Neural cell (in vitro differentiated cells): Measurements from ENCODE around the gene TRMT11.

Source experiments
- EZH2 ChIP-seq: fragments of 200-600, 300-800 bp; shearing (Covaris generic), sonication (generic); IDR thresholded peaks from 2 replicates; pipeline ENCODE4 v1.6.1; 2014; ENCODE audit warnings: antibody characterized with exemption, low read length, borderline replicate concordance, mild to moderate bottlenecking; ENCODE audit not compliant: insufficient read depth, poor library complexity, severe bottlenecking
- TF ChIP-seq, protein P1 (sequence below): IDR thresholded peaks from 2 replicates; pipeline ENCODE4 v1.6.1; 2012; ENCODE audit warnings: borderline replicate concordance
- TF ChIP-seq, protein P2 (sequence below): fragments of 450-650 bp; IDR thresholded peaks from 2 replicates; pipeline ENCODE4 v1.5.1; 2014; ENCODE audit warnings: antibody characterized with exemption, mild to moderate bottlenecking, moderate library complexity; ENCODE audit not compliant: poor library complexity, severe bottlenecking

DNA sequence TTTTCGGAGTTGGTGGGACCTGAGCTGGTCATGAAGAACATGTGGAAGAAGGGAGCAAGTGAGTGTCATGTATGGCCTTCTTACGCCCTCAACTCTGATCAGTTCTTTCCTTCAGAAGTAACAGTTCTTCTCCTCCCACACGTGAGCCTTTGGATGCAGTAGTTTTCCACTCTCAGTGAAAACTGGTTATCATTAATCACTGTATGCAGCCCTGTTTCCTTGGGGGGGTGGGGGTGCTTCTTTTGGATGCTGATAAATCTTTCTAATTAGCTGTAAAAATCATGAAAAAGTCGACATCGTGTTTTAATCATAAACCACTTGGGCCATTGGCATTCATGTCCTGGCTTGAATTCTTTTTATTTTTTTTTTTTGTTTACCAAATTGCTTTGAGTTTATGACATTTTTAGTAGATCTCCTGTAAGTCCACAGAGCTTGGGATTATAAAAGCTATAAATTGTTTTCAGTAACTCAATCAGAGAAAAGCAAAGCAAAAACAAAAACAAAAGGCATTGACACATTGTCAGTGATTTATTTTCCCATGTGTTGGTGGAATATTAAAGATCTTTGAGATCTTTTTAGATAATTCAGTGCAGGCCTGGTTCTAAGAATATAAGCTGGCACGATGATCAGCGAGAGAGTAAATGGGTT is 84.8 kb downstream of the TRMT11 start:
- TF ChIP-seq, protein P1, sequence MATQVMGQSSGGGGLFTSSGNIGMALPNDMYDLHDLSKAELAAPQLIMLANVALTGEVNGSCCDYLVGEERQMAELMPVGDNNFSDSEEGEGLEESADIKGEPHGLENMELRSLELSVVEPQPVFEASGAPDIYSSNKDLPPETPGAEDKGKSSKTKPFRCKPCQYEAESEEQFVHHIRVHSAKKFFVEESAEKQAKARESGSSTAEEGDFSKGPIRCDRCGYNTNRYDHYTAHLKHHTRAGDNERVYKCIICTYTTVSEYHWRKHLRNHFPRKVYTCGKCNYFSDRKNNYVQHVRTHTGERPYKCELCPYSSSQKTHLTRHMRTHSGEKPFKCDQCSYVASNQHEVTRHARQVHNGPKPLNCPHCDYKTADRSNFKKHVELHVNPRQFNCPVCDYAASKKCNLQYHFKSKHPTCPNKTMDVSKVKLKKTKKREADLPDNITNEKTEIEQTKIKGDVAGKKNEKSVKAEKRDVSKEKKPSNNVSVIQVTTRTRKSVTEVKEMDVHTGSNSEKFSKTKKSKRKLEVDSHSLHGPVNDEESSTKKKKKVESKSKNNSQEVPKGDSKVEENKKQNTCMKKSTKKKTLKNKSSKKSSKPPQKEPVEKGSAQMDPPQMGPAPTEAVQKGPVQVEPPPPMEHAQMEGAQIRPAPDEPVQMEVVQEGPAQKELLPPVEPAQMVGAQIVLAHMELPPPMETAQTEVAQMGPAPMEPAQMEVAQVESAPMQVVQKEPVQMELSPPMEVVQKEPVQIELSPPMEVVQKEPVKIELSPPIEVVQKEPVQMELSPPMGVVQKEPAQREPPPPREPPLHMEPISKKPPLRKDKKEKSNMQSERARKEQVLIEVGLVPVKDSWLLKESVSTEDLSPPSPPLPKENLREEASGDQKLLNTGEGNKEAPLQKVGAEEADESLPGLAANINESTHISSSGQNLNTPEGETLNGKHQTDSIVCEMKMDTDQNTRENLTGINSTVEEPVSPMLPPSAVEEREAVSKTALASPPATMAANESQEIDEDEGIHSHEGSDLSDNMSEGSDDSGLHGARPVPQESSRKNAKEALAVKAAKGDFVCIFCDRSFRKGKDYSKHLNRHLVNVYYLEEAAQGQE = no peak
- no peak for TF ChIP-seq EZH2
- TF ChIP-seq, protein P2, sequence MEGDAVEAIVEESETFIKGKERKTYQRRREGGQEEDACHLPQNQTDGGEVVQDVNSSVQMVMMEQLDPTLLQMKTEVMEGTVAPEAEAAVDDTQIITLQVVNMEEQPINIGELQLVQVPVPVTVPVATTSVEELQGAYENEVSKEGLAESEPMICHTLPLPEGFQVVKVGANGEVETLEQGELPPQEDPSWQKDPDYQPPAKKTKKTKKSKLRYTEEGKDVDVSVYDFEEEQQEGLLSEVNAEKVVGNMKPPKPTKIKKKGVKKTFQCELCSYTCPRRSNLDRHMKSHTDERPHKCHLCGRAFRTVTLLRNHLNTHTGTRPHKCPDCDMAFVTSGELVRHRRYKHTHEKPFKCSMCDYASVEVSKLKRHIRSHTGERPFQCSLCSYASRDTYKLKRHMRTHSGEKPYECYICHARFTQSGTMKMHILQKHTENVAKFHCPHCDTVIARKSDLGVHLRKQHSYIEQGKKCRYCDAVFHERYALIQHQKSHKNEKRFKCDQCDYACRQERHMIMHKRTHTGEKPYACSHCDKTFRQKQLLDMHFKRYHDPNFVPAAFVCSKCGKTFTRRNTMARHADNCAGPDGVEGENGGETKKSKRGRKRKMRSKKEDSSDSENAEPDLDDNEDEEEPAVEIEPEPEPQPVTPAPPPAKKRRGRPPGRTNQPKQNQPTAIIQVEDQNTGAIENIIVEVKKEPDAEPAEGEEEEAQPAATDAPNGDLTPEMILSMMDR = no peak
